Measurements from ENCODE around the gene ISG15. TPM values are rescaled to one million over a fixed set of nuclear protein-coding genes. Genes with fewer than 3 reads are reported as not detected.

Gene ISG15
- polyA plus RNA-seq, 4 donors, result 12.8 to 19.8 (median 16.2) TPM

DNA sequence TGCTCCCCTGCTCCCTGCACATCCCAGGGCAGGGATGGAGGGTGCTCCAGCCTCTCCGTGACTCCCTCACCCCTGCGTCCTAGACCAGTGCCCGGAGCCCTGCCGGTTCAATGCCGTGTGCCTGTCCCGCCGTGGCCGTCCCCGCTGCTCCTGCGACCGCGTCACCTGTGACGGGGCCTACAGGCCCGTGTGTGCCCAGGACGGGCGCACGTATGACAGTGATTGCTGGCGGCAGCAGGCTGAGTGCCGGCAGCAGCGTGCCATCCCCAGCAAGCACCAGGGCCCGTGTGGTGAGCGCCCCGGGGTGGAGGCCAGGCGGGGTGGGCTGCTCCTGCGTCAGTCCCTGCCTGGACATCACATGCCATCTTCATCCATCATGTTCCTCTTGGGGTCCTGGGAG is 28.6 kb downstream of the ISG15 start:
- DNase-seq (ENCODE audit: low read depth in 4 of 4, low spot score in 2 of 4), result no peak

DNA sequence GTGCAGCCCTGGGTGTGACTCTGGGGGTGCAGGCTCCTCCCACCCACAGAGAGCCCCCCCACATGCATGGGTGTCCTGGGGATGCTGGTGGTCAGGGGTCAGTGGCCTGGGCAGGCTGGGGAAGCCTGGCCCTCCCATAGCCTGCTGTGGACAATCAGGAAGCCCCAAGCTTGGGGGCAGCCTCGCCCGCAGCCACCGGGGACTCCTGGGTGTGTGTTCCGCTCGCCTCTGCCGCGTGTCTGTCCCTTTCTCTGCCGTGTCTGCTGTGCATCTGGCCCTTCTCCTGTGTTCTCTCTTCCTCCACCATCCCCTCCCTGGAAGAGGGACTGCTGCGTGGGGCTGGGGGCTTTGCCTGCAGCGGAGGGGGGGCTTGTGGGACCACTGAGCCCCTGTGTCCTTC is 29.5 kb downstream of the ISG15 start:
- DNase-seq (ENCODE audit: low read depth in 4 of 4, low spot score in 2 of 4), result no peak

DNA sequence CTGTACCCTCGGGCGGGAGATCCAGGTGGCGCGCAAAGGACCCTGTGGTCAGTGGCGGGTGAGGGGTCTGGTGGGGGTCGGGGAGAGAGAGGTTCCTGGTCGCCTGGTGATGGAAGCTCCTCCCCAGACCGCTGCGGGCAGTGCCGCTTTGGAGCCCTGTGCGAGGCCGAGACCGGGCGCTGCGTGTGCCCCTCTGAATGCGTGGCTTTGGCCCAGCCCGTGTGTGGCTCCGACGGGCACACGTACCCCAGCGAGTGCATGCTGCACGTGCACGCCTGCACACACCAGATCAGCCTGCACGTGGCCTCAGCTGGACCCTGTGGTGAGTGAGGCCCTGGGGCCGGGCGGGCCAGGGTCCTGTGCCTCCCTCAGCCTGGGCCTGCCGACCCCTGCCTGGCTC is 30.1 kb downstream of the ISG15 start:
- DNase-seq (ENCODE audit: low read depth in 4 of 4, low spot score in 2 of 4), result no peak

DNA sequence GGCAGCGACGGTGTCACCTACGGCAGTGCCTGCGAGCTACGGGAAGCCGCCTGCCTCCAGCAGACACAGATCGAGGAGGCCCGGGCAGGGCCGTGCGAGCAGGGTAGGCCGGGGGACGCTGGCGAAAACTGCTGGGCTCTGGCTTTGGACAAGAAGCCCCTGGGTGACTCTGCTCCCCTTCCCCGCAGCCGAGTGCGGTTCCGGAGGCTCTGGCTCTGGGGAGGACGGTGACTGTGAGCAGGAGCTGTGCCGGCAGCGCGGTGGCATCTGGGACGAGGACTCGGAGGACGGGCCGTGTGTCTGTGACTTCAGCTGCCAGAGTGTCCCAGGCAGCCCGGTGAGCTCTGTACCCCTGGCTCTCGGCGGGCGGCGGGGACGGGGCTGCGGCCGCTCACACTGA is 30.6 kb downstream of the ISG15 start:
- DNase-seq (ENCODE audit: low read depth in 4 of 4, low spot score in 2 of 4), result no peak

DNA sequence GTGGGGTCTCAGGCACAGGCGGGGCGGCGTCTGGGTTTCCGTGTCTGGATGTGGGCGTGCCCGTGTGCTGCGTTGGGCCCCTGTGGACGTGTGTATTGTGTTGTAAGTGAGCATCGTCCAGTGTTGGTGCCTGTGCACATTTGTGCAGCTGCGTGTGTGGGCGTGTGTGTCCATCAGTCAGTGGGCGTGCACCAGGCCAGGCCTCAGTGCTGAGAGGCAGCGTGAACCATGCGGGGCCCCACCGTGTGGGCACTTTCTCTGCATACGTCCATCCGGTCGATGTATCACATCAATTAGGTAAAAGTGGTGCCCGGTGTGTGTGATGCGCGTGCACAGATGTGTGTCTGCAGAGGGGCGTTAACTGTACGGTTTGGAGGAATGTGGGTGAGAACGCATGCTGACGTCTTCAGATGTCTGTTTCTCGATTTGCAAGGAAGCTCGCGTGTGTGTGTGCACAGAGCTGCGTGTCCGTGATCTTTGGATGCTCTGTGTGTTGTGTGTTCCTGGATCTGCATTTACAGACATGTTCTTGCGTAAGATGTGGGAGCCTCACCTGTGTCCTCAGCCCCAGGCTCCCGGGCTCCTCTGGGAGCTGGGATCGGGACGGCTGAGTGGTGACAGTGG is 31.3 kb downstream of the ISG15 start:
- DNase-seq (ENCODE audit: low read depth in 4 of 4, low spot score in 2 of 4), result no peak

DNA sequence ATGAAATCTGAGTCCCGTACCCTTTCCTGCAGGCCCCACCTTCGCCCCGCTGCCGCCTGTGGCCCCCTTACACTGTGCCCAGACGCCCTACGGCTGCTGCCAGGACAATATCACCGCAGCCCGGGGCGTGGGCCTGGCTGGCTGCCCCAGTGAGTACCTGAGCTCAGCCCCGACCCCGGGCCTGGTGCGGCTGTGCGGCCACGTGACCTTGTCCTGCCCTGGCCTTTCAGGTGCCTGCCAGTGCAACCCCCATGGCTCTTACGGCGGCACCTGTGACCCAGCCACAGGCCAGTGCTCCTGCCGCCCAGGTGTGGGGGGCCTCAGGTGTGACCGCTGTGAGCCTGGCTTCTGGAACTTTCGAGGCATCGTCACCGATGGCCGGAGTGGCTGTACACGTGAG is 31.8 kb downstream of the ISG15 start:
- no peak for DNase-seq (ENCODE audit: low read depth in 4 of 4, low spot score in 2 of 4)

DNA sequence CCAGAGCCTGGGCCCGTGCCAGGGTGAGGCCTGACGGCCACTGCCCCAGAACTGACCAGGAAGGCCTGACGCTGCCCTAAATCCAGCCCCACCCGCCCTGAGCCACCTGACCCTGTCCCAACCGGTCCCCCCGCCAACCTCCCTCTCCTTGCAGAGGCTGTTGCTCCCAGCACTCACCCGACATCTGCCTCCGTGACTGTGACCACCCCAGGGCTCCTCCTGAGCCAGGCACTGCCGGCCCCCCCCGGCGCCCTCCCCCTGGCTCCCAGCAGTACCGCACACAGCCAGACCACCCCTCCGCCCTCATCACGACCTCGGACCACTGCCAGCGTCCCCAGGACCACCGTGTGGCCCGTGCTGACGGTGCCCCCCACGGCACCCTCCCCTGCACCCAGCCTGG is 32.9 kb downstream of the ISG15 start:
- DNase-seq (ENCODE audit: low read depth in 4 of 4, low spot score in 2 of 4), result no peak

DNA sequence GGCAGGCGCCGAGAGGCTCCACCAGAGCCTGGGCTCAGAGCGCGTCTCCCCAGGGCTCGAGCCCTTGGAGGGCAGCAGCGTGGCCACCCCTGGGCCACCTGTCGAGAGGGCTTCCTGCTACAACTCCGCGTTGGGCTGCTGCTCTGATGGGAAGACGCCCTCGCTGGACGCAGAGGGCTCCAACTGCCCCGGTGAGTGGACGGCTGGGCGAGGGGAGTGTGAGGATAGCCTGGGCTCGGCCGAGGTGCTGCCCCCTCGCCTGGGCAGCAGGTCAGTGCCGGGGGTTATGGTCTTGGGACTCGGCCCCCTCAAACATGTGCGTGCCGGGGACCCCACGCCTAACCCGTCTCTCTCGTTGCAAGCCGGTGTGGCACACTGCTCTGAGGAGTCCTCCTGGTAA is 33.5 kb downstream of the ISG15 start:
- DNase-seq (ENCODE audit: low read depth in 4 of 4, low spot score in 2 of 4), result no peak

DNA sequence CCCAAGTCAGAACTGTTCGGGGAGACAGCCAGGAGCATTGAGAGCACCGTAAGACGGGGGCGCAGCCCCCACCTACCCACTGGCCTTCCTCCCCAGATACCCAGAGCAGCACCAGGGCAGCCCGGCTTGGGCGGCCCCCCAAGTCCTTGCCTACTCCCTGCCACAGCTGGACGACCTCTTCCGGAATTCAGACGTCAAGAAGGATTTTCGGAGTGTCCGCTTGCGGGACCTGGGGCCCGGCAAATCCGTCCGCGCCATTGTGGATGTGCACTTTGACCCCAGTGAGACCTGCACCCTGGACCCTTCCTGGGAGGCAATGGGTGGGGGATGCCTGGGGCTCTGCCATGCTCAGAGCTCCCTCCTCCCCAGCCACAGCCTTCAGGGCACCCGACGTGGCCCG is 34.1 kb downstream of the ISG15 start:
- no peak for DNase-seq (ENCODE audit: low read depth in 4 of 4, low spot score in 2 of 4)

DNA sequence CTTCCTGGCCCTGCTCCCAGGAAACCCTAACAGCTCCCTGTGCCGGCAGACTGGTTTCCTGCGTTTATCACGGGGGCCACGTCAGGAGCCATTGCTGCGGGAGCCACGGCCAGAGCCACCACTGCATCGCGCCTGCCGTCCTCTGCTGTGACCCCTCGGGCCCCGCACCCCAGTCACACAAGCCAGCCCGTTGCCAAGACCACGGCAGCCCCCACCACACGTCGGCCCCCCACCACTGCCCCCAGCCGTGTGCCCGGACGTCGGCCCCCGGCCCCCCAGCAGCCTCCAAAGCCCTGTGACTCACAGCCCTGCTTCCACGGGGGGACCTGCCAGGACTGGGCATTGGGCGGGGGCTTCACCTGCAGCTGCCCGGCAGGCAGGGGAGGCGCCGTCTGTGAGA is 34.7 kb downstream of the ISG15 start:
- no peak for DNase-seq (ENCODE audit: low read depth in 4 of 4, low spot score in 2 of 4)

DNA sequence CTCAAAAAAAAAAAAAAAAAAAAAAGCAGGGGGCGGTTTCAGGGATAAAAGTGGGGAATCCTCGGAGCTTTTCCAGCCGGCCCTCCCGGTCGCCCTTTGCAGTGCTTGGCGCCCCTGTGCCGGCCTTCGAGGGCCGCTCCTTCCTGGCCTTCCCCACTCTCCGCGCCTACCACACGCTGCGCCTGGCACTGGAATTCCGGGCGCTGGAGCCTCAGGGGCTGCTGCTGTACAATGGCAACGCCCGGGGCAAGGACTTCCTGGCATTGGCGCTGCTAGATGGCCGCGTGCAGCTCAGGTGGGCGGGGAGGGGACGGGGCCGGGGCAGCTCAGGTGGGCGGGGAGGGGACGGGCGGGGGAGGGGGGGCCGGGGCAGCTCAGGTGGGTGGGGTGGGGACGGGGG is 35.5 kb downstream of the ISG15 start:
- no peak for DNase-seq (ENCODE audit: low read depth in 4 of 4, low spot score in 2 of 4)

DNA sequence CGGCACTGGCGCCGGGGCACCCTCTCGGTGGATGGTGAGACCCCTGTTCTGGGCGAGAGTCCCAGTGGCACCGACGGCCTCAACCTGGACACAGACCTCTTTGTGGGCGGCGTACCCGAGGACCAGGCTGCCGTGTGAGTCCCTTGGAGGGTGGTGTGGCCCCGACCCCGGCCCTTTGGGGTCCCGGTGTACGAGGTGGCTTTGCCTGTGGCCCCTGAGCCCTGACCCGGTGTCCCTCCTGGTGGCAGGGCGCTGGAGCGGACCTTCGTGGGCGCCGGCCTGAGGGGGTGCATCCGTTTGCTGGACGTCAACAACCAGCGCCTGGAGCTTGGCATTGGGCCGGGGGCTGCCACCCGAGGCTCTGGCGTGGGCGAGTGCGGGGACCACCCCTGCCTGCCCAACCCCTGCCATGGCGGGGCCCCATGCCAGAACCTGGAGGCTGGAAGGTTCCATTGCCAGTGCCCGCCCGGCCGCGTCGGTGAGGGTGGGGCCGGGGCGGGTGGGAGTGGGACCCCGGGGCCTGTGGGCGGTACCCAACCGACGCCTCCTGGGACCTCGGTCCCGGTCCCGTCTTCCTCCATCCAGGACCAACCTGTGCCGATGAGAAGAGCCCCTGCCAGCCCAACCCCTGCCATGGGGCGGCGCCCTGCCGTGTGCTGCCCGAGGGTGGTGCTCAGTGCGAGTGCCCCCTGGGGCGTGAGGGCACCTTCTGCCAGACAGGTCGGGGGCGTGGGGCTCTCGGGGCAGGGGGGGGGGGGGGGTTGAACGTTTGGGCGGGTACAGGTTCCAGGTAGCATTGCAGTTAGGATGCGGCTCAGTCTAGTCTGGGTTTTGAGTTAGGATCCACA is 36.2 kb downstream of the ISG15 start:
- DNase-seq (ENCODE audit: low read depth in 4 of 4, low spot score in 2 of 4), result no peak

DNA sequence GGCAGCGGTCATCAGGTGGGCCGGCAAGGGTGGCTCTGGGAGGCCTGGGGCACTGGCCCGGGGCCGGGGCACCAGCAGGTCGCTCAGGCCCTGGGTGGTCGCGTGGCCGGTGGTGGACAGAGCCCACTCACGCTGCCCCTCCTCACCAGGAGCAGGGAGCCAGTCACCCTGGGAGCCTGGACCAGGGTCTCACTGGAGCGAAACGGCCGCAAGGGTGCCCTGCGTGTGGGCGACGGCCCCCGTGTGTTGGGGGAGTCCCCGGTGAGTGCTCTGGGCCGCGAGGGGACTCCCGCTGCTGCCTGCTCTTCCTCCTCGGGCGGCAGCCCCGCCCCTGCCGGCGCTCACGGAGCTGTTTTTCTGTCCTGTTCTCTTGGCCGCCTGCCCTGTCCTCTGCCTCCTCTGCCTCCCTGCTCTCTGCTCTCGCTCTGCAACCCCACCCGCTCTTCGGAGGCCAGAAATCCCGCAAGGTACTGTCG is 37.3 kb downstream of the ISG15 start:
- DNase-seq (ENCODE audit: low read depth in 4 of 4, low spot score in 2 of 4), result no peak

DNA sequence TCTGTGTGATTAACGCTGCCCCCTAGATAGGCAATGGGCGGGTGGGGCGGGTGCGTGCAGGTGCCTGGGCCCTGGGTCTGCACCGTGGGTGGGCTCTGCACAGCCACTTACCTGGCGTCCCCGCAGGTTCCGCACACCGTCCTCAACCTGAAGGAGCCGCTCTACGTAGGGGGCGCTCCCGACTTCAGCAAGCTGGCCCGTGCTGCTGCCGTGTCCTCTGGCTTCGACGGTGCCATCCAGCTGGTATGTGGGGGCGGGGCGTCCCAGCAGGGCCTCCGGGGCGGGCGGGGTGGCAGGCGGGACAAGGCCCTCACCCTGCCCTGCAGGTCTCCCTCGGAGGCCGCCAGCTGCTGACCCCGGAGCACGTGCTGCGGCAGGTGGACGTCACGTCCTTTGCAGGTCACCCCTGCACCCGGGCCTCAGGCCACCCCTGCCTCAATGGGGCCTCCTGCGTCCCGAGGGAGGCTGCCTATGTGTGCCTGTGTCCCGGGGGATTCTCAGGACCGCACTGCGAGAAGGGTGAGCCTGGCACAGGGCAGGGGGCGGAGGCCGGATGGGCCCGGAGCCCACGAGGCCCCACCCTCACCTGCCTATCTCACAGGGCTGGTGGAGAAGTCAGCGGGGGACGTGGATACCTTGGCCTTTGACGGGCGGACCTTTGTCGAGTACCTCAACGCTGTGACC is 38.0 kb downstream of the ISG15 start:
- no peak for DNase-seq (ENCODE audit: low read depth in 4 of 4, low spot score in 2 of 4)

DNA sequence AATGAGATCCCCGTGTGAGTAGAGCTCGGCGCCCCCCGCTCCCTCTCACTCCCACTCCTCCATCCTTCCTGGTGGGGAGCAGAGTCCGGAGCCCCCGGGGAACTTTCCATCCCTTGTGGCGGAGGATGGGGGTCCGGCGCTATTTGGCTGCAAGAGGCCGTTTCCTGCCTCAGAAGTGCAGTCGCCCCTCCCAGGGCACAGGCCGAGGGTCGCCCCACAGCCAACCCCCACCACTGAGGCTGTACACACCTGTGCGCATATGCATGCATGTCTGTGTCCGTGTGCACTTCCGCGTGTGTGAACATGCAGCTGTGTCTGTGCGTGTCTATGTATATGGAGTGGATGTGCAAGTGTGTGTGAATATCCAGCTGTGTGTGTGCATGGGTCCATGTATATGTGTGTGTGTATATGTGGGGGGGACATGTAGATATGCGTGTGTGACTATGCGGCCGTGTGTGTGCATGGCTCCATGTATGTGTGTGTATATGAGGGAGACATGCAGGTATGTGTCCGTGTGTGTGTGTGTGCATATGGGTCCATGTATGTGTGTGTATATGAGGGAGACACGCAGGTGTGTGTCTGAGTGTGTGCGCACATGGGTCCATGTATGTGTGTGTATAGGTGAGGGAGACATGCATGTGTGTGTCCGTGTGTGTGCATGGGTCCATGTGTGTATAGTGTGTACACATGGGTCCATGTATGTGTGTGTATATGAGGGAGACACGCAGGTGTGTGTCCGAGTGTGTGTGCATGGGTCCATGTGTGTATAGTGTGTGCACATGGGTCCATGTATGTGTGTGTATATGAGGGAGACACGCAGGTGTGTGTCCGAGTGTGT is 38.9 kb downstream of the ISG15 start:
- no peak for DNase-seq (ENCODE audit: low read depth in 4 of 4, low spot score in 2 of 4)

DNA sequence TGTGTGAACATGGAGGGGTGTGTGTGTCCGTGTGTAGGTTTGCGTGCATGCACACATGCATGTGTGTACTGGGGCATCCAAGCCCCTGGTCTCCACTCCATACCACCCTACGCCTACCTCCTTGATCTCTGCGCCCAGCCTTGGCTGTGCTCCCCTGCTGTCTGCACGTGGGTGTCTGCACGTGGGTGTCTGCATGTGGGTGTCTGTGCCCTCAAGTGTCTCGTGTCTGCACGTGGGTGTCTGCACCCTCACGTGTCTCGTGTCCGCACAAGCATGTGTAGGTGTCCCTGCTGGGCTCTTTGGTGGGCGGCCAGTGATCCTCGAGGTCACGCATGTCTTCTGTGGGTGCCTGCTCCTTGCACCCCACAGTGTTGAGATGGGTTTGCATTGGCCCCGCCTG is 39.7 kb downstream of the ISG15 start:
- DNase-seq (ENCODE audit: low read depth in 4 of 4, low spot score in 2 of 4), result no peak

DNA sequence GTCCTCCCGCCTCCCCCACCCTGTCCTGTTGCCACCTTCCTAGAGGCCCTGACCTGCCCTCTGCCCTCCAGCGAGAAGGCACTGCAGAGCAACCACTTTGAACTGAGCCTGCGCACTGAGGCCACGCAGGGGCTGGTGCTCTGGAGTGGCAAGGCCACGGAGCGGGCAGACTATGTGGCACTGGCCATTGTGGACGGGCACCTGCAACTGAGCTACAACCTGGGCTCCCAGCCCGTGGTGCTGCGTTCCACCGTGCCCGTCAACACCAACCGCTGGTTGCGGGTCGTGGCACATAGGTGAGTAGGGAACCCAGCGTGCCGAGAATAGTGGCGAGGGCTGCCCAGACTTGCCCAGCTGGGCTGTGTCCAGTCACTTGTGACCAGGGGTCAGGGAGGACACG is 40.4 kb downstream of the ISG15 start:
- DNase-seq (ENCODE audit: low read depth in 4 of 4, low spot score in 2 of 4), result no peak

DNA sequence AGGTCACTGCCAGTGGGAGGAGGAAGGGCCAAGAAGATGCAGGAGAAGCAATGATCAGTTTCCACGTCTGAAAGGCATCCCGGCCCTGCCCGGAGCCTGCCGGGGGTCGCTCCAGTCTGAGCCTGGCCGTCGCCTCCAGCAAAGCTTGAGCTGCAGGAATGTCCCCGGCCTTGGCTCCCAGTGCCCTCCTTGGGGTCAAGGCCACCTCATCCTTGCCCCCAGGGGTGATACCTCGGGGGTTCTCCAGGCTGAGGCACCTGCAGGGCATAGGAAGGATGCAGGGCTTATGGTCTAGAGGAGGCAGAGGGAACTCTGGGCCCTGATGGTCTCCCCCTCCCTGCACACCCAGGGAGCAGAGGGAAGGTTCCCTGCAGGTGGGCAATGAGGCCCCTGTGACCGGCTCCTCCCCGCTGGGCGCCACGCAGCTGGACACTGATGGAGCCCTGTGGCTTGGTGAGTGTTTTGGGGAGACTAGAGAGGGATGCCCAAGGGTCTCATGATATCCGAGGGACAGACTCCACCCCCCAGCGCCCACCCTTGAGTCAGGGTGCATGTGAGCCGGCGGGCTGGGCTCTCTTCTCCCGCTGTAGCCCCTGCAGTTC is 40.9 kb downstream of the ISG15 start:
- DNase-seq (ENCODE audit: low read depth in 4 of 4, low spot score in 2 of 4), result no peak

DNA sequence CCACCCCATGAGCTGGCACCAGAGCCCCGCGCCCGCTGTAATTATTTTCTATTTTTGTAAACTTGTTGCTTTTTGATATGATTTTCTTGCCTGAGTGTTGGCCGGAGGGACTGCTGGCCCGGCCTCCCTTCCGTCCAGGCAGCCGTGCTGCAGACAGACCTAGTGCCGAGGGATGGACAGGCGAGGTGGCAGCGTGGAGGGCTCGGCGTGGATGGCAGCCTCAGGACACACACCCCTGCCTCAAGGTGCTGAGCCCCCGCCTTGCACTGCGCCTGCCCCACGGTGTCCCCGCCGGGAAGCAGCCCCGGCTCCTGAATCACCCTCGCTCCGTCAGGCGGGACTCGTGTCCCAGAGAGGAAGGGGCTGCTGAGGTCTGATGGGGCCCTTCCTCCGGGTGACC is 41.7 kb downstream of the ISG15 start:
- DNase-seq (ENCODE audit: low read depth in 4 of 4, low spot score in 2 of 4), result no peak
